Head of caudate nucleus (tissue), 42 donors: Measurements from ENCODE around the gene PTPN2.
"Not testable (repeated sequence)": the region's sequence is repeated elsewhere in the genome, so short reads cannot be mapped to it uniquely, and the experiment has no call there.

ENCODE experiments used
- DNase-seq, 42 donors: peaks; one replicate each; pipeline versions ENCODE4 v3.0.0 to v3.0.0-alpha.2; 2020 to 2021; ENCODE audit warnings: mixed read lengths in 7 of 42
- intact Hi-C: fragments of 100-400 bp; cut with DNase I; formaldehyde crosslinking; loops from one replicate; pipeline ENCODE4 v1.15.0; 2022

The PTPN2 gene

DNA sequence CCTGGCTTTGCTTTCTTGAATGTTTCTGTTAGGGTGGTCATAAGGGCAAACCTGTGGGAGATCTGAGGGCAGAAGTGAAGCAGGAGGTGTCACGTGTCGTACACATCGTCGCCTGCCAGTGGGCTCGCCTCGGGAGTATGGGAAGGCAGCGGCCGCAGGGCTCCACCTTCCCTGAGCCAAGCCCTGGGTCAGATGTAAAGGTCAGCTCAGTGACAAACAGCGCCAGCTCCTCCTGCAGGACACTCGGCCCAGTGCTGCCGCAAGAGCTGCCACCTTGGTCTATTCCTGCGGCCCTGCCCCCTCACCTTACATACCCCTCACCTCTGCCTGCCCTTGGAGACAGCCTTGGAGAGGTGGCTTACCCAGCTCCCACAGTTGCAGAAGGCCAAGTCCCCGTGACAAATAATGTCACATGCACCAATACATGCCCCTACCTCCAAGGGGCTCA, 117.0 kb downstream of the PTPN2 start:
- DNase-seq: peak in 1 of 42 donors; percentile 23
- intact Hi-C loops: no loop called here

DNA sequence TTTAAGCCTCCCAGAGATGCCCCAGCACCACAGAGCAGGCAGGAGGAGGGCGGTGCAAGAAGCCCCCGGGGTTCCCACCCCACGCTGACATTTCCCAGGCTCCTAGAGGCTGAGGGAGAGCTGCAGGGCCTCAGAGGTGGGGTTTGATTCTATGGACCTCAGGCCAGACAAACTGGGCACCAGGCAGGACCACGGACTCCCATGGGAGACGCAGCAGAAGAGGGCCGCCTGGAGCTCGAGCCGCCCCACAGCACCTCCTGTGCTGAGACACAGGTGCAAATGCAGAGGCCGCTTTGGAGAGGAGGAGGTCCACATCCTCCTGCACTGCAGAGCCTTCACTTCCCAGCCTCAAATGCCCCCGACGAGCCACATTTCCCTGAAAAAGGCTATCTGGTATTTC, 118.5 kb downstream of the PTPN2 start:
- DNase-seq: peak in 1 of 42 donors; percentile 39
- intact Hi-C loops: no loop called here

DNA sequence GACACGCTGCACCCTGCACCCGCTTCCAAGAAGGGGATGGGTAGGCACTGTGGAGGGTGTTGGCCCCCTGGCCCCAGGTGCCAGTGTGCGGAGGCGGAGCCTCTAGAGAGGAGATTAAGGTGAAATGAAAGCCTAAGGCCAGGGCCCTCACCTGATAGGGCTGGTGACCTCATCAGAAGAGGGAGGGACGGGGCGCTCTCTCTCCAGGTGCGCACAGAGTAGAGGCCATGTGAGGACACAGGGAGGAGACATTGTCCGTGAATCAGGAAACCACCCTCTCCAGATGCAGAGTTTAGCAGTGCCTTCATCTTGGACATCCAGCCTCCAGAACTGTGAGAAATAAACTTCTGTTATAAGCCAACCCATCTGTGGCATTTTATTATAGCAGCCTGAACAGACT, 118.9 kb downstream of the PTPN2 start:
- no peak for DNase-seq
- intact Hi-C loops: no loop called here

DNA sequence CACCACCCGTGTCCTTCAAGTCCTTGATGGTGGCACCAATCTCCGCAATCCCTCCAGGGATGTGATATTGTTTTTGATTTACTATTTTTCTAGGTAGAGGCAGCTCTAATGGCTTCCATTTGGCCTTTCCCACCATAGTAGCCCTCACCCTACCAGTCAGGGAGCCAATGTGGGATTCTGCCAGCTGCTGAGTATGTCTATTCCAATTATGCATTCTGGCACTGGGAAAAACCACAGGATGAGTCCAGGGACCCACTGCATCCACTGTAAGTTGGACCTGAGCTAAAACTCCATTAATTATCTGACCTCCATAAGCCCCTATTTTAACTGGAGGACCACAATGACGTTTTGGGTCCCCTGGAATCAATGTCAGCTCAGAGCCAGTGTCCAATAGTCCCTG, 125.5 kb downstream of the PTPN2 start:
- DNase-seq, intact Hi-C loops: not testable (repeated sequence)

DNA sequence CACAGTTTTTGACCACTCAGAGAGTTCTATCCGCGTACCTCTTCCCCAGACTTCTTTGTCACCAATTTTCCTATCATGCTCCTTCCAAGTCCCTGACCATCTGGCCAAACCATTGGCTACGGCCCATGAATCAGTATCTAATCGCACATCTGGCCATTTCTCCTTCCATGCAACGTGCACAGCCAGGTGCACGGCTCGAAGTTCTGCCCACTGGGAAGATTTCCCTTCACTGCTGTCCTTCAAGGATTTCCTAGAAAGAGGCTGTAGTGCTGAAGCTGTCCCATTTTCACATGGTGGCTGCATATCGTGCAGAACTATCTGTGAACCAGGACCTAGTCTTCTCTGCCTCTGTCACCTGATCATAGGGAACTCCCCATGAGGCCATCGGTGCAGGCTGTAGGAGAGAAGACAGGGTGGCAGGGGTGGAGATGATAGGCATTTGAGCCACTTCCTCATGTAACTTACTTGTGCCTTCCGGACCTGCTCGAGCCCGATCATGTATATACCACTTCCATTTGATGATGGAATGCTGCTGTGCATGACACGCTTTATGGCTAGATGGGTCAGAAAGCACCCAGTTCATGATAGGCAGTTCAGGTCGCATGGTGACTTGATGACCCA, 127.3 kb downstream of the PTPN2 start:
- intact Hi-C loops: not testable (repeated sequence)

DNA sequence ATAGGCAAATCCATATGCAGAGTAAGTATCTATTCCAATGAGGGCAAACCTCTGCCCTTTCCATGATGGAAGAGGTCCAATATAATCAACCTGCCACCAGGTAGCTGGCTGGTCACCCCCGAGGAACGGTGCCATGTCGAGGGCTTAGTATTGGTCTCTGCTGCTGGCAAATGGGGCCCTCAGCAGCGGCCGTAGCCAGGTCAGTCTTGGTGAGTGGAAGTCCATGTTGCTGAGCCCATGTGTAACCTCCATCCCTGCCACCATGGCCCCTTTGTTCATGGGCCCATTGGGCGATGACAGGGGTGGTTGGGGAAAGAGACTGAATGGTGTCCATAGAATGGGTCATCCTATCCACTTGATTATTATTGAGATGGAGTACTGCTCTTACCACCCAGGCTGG, 128.4 kb downstream of the PTPN2 start:
- intact Hi-C loops: not testable (repeated sequence)

More for the DNA sequence above, 127.3 kb downstream of the PTPN2 start:
- not testable (repeated sequence) for DNase-seq

DNA sequence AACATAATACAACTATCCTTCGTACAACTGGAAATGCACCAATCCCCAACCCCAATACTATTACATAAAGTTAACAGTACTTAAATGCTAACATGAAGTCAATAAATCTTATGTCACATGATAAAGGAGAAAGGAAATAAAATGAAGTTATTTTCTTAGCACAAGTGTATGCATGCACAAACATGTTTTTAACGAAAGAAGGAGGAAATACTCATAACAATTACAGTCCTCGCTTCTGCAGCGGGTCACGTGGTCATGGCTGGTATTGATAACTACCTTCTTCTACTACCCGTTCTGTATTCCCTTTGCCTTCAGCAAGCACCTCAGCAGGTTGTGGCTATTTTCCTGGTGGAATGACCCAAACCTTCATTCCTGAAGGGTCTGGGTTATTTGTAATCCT, 129.5 kb downstream of the PTPN2 start:
- intact Hi-C loops: no loop called here
- no peak for DNase-seq

More for the DNA sequence above, 128.4 kb downstream of the PTPN2 start:
- not testable (repeated sequence) for DNase-seq

DNA sequence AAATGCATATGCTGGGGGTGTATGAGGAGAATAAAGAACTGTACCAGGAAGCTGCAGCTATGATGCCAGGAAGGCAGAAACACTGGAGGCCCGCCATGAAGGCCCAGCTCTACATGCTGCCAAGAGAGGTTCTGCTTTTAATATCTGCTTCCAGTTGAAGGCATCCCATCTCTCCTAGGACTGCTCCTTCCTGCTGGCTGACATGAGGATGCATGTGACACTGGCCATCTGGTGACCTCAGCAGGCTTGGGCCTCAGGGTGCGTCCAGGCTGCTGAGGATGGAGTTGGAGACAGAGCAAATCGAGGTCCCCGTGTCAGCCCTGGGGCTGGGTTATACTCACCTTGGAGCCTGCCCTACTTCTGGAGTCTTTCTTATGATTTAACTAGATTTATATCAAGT, 132.1 kb downstream of the PTPN2 start:
- DNase-seq: no peak

DNA sequence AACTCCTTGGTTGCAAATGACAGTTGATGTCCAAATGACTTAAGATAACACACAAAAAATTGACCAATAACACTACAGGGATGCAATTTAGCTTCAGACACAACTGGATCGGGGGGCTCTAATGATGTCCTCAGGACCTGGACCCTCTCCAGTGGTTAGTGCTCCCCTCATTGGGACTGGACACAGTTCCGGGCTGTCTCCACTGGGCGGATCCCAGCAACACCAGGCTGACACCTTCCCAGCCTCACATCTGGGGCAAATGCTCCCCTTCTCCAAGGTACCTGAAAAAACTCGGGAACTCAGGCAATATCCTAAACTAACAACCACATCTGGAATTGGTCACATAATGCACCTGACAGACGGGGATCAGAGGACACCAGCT, 132.5 kb downstream of the PTPN2 start:
- intact Hi-C loops: no loop called here
- no peak for DNase-seq

More for the DNA sequence above, 132.1 kb downstream of the PTPN2 start:
- intact Hi-C loops: no loop called here

DNA sequence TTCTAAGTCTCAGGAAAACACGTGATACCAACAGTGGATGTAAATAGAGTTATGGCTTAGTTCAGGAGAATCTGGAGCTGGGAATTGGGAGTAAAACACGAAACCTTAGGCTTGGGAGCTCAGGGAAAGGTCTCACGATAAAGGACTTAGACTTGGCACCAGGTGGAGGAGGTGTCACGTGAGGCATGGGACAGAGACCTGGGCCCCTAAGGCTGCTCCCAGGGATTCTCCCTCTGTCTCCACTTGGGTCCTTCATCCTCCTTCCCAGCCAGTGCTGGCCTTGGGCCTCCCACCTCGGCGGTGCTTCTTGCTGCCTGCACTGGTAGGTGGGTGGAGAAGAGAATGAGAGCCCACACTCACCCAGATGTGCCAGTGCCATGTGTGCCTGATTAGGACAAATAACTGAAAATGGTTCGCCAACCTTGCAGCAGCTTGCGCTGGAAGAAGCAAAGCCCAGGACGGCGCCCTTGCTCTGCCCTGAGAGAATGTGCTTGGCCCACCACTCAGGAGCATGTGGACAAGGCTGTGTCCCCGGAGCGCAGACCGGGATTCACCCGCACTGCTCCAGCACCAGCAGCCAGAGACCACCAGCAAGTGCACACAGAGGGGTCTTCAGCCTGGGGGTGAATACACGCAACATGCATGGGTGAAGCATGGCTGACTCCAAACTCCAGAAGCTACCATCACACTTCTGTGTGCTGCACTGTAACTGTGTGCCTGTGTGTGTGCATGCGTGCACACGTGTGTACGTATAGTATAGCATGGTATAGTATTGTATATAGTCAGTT, 133.1 kb downstream of the PTPN2 start:
- DNase-seq: no peak
- intact Hi-C loops: no loop called here

DNA sequence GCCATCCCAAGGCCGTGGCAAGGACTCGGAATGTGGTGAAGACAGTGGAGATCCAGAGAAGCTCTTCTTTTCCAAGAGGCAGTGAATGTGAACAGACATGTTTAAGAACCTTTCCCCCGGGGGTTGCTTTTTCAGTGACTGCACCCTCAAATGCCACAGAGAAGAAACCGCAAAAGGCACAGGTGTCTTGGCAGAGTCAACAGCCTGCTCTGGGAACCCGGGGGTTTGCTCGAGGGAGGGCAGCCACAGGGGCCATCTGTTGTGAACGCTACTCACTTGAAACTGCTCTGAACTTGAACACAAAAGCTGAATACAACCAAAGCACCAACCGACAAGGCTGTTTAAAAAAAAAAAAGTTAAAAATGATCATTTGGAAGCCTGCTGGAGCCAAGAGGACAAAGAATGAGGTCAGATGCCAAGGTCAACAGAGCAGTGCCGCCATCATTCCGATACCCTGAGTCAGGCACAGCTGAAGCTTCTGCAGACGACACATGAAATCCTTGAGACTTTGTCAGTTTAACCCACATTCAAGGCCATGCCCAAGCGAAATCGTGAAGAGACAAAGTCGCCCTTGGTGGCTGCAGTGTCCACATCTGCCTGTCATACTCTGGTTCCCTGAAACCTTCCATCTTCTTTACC, 133.8 kb downstream of the PTPN2 start:
- intact Hi-C loops: no loop called here
- peak in 1 of 42 donors; percentile 24 for DNase-seq

DNA sequence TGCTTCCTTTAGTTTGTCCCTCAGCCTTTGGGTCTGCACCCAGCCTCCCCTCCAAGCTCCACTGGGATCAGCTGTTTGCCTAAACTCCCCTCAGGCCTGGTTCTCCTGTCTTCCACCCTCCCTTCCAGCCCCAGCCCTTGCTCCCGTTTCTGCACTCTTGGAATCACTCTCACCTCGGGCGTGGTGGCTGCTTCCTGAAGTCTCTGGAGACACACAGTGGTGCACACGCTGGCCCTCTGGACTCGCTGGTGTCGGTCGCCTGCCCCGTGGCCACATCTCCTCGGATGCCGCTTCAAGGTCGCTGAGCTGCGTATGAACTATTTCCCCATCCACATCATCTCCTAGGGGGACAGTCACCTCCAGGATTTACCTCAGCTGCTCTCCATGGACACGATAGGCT, 134.9 kb downstream of the PTPN2 start:
- DNase-seq: peak in 1 of 42 donors; percentile 3
- intact Hi-C loops: no loop called here

DNA sequence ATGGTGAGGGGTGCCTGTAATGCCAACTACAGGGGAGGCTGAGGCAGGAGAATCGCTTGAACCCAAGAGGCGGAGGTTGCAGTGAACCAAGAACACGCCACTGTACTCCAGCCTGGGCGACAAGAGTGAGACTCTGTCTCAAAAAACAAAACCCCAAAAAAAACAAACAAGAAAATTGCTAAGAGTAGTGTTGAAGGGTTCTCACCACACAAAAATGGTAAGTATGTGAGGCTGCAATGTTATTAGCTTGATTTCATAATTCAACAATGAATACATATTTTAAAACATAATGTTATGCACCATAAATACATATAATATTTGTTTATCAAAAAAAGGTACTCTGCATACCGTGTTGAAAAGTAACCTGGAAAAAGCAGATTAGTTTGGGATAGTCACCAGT, 135.4 kb downstream of the PTPN2 start:
- intact Hi-C loops: no loop called here
- no peak for DNase-seq

DNA sequence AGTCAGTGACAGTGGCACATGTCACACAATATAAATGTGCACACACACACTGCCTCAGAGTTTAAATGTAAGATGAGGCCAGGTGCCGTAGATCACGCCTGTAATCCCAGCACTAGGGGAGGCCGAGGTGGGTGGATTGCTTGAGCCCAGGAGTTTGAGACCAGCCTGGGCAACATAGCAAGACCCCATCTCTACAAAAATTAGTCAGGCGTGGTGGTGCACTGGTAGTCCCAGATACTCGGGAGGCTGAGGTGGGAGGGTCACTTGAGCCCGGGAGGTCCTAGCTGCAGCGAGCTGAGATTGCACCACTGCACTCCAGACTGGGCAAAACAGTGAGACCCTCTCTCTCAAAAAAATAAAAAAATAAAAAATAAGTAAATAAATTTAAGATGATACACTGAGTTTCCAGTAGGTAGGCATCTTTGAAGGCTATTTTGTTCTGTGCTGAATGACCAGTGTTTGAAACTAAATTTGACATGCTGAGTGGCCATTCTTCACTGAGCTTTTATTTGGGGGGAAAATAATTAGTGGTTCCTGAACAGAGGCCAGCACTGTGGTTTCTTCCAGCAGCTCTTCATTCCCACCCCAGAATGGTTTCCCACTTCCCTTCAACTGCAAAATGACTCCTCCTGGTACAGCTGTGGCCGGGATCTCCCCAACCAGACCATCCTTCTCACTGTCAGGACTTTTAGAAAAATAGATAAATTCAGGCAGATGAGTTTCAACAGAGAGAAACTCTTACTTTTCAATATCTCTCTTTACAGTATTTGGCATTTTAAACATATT, 136.3 kb downstream of the PTPN2 start:
- intact Hi-C loops: no loop called here

DNA sequence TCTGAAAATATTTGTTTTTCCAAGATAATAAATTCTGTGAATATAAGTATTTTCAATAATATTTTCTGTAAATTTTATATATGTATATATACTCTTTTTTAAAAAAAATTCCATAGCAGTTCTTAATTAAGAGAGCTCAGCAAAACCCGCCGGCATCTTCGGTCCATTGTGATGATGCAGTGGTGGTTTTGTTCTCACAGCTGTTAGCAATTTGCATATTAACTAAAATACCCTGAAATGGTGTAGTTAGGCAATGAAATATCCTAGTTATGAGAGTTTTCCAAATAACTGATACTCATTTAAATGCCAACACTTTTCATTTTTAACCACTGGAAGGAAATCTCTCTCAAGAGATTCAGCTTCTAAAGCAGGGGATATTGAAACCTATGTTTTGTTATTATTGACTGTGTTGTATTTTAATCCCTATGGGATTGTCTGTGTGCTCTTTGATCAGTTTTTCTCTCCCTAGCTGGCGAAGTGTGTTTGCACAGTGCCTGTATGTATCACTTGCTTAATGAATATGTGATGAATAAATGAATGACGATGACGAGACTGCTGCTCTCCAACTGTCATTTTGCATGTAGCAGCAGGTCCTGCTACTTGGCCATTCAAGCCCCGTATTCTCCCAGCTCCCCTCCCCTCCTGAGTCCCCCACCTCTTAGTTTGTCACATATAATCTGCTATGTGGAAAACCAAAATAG, 138.8 kb downstream of the PTPN2 start:
- DNase-seq: peak in 4 of 42 donors; percentile 18 to 40 (median 34)
- intact Hi-C loops: no loop called here

More for the DNA sequence above, 136.3 kb downstream of the PTPN2 start:
- peak in 1 of 42 donors; percentile 7 for DNase-seq

DNA sequence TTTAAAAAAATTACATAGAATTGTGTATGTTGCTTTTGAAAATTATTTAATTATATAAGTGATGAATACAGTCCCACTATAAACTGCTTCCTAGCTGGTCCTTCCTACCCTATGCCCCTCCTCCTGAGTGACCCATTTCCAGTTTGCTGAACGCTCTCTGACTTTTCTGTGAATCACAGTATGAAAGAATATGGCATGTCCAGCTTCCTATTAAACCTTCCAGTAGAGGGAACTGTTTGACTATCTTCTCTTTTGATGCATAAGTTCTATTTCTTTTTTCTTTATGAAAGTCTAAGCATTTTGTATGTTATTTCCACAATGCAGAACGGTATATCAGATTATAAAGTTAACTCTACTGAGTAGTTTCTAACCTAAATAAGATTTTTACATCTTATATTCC, 139.9 kb downstream of the PTPN2 start:
- intact Hi-C loops: loop anchor here (5.0 kb wide), 1 partner anchor 188 kb away; no protein-coding TSS in a partner anchor
- DNase-seq: peak in 1 of 42 donors; percentile 3

DNA sequence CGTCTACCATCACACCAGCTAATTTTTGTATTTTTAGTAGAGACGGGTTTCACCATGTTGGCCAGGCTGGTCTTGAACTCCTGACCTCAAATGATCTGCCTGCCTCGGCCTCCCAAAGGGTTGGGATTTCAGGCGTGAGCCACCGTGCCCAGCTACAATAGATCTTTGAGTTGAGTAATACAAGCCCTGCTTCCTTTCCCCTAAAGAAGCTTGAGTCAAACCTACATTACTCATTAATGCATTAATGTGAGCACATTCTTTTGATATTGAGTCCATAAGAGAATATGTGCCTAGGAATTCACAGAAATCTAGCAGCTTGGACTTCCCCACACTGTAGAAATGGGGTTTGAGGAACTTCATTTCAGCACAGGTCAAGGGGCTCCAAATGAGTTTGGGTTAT, 141.6 kb downstream of the PTPN2 start:
- no peak for DNase-seq
- intact Hi-C loops: loop anchor here (5.0 kb wide), 1 partner anchor 190 kb away; no protein-coding TSS in a partner anchor
